HG03575 (cell line): ENCODE data around the gene PACS2.

ENCODE experiments used
- ATAC-seq: cut with Tn5 transposase; IDR thresholded peaks from one replicate; pipeline ENCODE4 v1.9.1; 2021; ENCODE audit not compliant: unreplicated experiment, insufficient number of reproducible peaks, low FRiP score; ENCODE audit errors: extremely low read depth

PACS2 gene

DNA sequence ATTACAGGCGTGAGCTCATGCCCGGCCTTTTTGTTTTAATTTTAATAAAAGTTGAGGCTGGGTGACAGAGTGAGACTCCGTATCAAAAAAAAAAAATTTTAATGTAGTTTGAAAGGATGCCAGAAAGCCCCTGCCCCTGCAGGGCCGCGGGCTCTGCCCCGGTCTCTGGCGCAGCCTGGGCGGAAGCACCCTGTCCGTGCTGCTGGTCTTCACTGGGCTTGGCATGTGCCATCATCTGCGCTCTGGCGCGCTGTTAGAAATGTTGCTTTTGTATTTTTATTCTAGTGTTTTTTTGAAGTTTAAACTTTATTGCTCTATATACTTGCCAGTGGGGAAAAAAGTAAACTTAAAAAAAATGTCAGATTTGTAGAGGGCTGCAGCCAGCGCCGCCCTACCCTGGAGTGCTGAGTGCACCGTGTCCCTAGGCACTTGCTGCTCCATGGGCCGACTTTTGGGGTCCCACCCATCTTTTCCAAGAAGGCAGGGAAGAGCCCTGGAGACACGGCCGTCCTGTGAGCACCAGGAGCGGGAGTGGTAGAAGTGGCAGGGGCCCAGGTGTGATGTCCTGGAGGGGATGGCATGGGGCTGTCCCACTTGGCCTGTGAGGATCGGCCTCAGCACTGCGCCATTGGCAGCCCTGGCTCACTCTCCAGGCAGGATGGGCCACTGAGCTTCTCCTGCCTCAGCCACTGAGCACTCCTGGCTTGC, 109.1 kb downstream of the PACS2 start:
- no peak for ATAC-seq

GRCh38 chr14:105424861-105425260, 110.3 kb downstream of the PACS2 start:
- ATAC-seq, result no peak

DNA sequence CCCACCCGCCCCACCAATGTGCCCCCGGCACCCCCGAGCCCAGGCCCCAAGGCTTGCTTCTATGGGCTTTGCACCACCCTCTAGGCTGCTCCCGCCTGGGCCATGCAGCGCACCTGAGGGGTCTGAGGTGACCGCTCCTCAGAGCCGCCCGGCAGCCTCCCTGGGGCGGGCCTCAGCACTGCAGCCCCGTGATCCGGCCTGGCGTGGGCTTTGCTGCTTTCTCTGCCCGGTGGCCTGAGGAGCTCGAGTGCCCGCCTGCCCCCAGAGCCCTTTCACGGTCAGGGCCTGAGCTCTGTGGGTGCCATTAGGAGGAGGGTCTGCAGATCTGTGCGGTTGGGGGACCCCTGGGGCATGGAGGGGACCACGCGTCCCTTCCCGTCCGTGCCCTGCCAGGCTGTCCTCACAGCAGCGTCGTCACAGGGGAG, 111.3 kb downstream of the PACS2 start:
- no peak for ATAC-seq

GRCh38 chr14:105426416-105427130, 112.0 kb downstream of the PACS2 start:
- ATAC-seq, result no peak

GRCh38 chr14:105427412-105427811, 112.9 kb downstream of the PACS2 start:
- ATAC-seq, result no peak

- ATAC-seq, result no peak
These were observed 113.5 kb downstream of the PACS2 start for GRCh38 chr14:105427936-105428485.

- no peak for ATAC-seq
These were observed 115.5 kb downstream of the PACS2 start for GRCh38 chr14:105430042-105430441.

DNA sequence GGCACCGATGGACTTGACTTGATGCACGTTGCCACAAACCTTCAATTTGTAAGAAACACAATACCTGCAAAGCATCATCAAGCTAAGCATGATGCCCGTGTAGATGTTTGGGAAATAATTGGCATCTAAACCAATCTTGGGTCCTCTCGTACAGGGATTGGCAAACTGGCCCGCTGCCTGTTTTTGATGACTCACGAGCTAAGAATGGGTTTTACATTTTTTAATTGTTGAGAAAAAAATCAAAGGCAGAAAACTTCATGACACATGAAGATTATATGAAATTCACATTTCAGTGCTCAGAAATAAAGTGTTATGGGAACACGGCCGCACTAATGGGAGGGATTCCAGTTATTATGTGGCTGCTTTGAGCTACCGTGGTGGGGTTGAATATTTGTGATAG, 116.0 kb downstream of the PACS2 start:
- ATAC-seq, result no peak

DNA sequence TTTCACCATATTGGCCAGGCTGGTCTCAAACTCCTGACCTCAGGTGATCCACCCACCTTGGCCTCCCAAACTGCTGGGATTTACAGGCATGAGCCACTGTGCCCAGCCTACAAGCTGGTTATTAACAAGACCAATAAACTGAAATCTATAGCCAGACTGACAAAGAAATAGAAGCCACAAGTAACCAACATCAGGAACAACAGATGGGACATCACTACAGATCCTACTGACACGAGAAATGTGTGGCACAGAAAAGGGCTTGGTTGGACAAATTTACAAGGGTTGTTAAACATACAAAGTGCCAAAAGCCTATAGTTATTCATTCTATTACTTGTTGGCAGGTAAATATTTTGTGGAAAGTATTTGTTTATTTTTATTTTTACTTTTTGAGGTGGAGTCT, 116.7 kb downstream of the PACS2 start:
- no peak for ATAC-seq

- ATAC-seq, result no peak
These were observed 118.1 kb downstream of the PACS2 start for GRCh38 chr14:105432657-105433056.

DNA sequence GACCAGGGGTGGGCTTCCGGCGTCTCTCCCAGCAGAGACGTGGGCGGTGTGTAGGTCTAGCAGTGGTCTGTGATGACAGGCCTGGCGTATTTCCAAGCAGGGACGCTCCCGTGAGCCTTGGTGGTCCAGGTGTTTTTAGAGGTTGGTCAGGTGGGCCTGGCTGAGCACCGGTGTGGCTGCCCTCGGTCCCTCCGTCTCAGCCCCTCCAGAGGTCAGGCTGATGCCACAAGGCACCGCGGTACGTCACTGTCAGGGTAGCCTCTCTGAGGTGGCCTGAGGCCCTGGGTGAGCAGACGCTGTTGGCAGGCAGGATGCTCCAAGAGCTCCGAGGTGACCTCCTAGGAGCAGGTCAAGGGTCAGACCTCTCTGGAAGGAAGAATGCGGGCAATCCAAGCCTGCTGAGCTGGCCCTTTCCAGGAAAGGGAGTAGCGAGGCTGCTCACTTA, 118.6 kb downstream of the PACS2 start:
- ATAC-seq, result no peak

GRCh38 chr14:105436402-105436801, 121.9 kb downstream of the PACS2 start:
- no peak for ATAC-seq

DNA sequence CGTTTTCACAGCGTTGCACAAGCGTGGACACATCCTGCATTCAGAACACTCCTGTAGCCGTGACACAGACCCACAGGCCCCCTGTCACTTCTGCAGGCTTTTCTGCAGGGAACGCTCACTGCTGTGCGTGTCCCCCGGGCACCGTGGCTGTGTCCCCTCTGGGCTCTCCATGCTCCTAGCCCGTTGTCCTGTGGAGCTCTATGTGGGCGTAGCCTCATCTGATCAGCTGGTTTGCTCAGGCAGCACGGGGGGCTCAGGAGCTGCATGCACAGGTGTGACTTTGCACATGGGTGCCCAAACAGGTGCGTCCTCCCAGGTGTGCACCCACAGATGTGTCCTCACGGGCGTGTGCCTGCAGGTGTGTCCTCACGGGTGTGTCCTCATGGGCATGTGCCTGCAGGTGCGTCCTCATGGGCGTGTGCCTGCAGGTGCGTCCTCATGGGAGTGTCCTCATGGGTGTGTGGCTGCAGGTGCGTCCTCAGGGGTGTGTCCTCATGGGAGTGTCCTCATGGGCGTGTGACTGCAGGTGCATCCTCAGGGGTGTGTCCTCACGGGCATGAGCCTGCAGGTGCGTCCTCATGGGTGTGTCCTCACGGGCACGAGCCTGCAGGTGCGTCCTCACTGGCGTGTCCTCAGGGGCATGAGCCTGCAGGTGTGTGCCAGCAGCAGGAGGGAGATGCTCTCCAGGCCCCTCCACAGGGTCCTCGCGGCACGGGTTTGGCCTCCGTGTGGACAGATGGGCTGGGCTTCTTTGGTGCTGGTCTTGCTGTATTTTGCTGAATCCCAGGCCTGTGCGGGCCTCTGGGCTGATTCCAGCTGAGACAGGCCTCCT, 122.6 kb downstream of the PACS2 start:
- no peak for ATAC-seq

DNA sequence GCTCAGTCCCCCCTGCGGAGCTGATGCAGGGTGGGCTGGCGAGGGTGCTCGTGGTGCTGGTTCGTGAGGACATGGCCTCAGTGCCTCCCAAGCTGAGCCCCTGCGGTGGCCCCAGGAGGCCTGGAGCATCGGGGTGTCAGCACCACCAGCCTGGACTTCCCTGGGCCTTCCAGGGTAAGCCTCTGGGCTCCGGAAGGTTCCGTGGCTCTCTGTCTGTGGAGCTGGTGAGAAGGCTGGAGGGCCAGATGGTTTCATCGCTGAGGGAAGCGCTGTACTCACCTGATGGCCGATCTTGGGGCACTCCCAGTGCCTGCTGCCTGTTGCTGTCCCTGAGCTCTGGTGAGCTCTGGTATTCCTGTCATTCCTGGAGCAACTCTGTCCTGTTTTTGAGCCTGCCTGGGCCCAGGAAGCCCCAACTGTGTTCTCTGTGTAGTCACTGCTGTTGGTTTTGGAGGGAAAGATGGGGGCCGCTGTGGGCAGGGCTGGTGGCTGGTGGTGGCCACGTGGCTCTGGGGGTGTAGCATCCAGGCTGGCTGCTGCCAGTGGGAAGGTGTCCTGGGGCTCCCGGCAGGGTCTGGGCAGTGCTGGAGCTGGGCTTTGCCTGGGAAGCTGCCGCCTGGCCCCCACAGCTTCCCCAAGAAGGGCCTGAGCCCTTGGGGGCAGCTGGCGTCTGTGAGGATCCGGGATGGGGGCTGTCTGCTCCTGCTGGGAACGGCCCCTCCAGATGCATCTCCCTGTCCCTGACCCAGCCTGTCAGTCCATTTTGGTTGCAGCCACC, 123.4 kb downstream of the PACS2 start:
- no peak for ATAC-seq

GRCh38 chr14:105439179-105439578, 124.6 kb downstream of the PACS2 start:
- ATAC-seq, result no peak

GRCh38 chr14:105439710-105440553, 125.4 kb downstream of the PACS2 start:
- no peak for ATAC-seq

DNA sequence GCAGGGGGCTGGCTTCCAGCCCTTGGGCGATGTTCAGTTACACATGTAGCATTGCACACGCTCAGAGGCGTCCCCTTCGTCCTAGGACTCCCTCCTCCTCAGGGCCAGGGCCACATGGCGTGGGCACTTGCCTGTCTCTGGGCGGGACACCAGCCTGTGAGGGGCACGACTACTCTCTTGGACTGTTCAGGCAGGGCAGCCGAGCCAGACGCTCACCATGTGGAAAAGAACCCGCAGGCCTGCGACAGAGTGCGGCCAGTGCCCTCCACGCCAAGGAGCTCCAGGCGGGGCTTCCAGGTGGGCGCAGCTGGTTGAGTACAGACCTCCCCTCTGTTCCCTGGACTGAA, 126.0 kb downstream of the PACS2 start:
- ATAC-seq, result no peak

GRCh38 chr14:105440992-105441391, 126.4 kb downstream of the PACS2 start:
- no peak for ATAC-seq
